HCEC 1CT (cell line): Measurements from ENCODE around the gene EPC1.
"Not testable (repeated sequence)": the region's sequence is repeated elsewhere in the genome, so short reads cannot be mapped to it uniquely, and the experiment has no call there.

ENCODE experiments used
- DNase-seq: peaks from one replicate; pipeline ENCODE4 v3.0.0-alpha.2; 2017

EPC1 gene, protein sequence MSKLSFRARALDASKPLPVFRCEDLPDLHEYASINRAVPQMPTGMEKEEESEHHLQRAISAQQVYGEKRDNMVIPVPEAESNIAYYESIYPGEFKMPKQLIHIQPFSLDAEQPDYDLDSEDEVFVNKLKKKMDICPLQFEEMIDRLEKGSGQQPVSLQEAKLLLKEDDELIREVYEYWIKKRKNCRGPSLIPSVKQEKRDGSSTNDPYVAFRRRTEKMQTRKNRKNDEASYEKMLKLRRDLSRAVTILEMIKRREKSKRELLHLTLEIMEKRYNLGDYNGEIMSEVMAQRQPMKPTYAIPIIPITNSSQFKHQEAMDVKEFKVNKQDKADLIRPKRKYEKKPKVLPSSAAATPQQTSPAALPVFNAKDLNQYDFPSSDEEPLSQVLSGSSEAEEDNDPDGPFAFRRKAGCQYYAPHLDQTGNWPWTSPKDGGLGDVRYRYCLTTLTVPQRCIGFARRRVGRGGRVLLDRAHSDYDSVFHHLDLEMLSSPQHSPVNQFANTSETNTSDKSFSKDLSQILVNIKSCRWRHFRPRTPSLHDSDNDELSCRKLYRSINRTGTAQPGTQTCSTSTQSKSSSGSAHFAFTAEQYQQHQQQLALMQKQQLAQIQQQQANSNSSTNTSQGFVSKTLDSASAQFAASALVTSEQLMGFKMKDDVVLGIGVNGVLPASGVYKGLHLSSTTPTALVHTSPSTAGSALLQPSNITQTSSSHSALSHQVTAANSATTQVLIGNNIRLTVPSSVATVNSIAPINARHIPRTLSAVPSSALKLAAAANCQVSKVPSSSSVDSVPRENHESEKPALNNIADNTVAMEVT

DNA sequence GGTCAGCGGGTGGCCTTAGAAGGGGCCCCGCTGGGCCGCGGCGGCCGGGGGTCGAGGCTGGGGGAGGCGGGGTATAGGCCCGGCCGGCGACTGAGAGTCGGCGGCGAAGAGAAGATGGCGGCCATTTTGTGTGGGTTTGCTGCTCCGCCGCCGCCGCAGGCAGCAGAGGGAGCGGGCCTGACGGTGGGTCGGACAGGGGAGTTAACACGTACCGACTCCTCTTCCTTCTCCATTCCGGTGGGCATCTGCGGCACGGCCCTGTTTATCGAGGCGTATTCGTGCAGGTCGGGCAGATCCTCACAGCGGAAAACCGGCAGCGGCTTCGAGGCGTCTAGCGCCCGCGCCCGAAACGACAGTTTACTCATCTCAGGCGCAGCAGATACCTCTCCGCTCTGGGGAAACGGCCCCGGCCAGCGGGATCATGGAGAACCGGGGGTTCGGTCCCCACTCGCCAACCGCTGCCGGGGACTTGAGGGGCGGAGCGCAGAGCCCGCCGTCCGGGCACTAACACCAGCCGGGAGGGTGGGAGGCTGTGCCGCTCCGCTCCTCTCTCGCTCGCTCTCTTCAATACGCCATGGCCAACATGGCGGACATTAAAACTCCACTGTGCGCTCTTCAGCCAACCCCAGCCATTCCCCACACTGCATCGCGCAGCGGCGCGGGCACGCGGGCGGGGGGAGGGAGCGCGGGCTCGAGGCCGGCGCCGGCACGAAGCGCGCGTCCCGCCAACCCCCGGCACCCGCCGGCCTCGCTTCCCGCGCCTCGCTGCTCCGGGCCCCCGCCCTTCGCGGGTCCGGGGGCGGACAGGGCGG, at the start of gene EPC1:
EPC1 (minus strand) TSS at position 608 of the 812 bp plus-strand sequence; CDS start at position 365, 243 bp downstream.
- DNase-seq = peak; percentile 86

DNA sequence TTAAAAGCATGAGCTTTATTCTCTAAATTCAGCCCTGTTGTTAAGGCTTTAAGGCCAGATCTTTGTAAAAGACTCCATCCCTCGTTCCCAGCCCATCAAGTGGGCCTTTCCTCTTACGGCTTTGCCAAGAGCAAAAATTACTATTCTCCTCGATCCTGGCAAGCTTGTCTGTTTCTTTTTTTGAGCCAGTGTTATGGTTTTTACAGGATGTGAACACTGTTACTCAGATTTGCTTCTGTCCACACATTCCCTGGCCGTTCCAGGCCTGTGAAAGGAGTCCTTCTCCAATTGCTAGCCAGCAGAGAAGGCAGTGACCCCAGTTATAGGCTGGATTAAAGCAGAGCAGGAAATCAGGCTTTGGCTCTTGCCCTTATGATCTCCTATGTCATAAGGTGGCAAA, 47.0 kb upstream of the EPC1 start:
- DNase-seq = no peak

DNA sequence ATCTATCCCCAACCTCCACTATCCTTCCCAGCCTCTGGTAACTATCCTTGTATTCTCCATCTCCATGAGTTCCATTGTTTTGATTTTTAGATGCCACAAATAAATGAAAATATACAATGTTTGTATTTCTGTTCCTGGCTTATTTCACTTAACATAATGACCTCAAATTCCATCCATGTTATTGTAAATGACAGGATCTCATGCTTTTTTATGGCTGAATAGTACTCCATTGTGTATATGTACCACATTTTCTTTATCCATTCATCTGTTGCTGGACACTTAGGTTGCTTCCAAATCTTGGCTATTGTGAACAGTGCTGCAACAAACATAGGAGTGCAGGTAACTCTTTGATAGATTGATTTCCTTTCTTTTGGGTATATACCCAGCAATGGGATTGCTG, 45.3 kb upstream of the EPC1 start:
- not testable (repeated sequence) for DNase-seq

DNA sequence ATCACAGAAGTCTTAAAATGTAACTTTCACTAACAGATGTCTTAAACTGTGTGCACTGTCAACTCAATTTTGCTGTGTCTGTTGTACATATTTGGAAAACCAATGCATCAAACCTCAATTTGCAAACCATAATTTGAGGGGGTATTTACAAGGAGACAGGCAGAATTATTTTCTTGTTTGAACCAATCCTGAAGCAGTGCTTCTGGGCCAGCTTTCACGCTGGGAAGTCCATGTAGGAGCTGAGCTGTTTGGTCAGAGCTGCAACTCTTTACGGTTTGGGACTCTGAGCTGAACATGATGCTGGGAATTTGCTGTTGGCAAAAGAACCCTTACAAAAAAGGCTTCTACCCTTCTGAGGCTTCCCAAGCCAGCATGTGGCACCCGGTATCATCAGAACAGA, 43.2 kb upstream of the EPC1 start:
- no peak for DNase-seq

DNA sequence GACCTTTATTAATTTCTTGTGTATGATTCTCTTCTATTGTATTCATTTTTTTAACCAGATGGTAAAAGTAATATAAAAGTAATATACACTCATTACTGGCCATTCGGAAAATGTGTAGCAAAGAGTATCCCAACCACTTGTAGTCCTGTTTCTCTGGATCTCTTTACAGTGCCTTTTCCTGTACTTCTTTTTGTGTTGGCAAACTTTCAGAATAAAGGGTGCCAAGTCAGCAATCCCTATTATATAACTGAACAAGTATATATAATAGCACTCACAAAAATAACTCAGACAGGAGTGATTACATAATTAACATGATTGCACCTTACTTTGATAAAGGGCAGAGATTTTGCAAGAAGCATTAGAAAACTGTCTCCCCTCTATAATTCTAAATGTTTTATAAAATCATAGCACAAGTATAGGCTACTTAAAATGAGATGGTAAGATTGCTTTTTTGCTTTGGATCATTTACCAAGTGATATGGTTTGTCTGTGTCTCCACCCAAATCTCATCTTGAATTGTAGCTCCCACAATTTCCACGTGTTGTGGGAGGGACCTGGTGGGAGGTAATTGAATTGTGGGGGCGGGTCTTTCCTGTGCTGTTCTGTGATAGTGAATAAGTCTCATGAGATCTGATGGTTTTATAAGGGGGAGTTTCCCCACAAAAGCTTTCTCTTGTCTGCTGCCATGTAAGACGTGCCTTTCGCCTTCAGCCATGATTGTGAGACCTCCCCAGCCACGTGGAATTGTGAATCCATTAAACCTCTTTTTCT, 41.5 kb upstream of the EPC1 start:
- DNase-seq = no peak

DNA sequence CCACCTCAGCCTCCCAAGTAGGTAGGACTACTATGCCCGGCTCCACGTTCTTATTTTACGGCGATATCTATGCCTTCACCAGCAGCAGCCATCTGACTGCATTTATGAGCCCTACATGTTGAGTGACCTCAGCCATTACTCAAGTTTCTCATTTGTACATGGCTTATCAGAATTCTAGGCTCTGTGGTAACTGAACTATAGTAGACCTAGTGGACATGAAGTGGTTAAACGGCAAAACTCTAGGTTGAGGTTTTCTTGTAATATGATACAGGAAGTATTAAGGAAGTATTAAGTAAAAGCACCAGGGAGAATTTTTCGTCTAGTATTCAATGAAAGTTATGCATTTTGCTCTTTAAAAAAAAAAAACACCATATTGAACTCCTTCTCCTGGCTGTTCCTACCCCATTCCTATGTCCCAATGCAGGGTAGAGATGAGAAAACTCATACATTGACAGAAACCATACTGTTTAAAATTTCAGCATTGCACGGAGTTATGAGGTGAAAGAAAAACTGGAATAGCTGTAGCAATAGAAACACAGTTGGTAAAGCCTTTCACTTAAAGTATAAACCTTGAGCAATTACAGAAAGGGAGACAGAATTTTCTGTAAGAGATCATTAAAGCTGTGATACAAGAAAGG, 39.8 kb upstream of the EPC1 start:
- no peak for DNase-seq

DNA sequence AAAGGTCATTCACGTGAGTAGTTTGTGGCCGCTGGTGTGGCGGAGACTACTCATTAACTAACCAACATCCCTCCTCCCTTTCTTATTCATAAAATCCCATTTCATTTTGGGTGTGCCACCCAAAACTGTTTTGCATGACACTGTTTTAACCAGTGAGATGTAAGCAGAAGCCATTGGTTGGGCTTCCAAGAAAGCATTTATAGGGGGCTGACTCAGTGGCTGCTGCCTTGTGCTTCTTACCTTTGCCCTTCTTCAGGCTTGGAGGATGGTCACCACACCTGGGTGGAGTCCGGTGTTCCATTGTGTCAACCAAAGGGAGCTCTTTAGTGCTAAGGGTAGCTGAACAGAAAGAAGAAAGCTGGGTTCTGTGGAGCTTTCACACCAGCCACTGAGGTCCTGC, 37.2 kb upstream of the EPC1 start:
- no peak for DNase-seq

DNA sequence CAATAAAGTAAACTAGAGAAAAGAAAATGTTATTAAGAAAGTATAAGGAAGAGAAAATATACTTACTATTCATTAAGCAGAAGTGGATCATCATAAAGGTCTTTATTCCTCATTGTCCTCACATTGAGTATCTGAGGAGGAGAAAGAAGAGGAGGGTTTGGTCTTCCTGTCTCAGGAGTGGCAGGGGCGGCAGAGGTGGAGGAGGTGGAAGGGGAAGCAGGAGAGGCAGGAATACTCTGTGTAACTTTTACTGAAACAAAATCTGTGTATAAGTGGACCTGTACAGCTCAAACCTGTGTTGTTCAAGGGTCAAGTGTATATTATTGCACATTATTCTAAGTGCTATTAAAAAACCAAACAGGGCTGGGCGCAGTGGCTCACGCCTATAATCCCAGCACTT, 34.2 kb upstream of the EPC1 start:
- DNase-seq = no peak

DNA sequence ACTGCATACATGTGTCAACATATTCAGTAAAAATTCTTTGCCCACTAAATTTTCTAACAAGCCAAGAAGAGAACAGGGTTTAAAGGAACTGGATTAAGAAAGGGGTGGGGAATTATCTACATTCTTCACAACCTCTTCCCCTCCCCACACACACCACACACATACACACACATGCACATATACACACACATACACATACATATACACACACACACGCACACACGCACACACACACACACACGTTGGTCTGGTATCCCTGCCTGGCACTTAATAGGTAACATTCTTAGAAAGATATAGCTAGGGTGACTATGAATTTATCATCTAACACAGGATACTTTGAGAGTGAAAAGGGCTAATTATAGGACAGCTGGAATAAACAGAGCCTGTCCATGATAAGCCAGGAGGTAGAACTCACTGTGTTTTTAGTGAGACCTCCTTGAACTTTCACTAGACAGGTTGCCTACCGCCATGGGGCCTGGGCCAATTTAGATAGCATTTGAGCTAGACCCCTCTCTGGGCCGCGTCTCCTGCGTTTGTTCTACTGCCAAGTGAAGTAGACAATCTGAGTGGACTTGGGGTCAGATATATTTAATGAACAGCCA, 33.1 kb upstream of the EPC1 start:
- DNase-seq = no peak

DNA sequence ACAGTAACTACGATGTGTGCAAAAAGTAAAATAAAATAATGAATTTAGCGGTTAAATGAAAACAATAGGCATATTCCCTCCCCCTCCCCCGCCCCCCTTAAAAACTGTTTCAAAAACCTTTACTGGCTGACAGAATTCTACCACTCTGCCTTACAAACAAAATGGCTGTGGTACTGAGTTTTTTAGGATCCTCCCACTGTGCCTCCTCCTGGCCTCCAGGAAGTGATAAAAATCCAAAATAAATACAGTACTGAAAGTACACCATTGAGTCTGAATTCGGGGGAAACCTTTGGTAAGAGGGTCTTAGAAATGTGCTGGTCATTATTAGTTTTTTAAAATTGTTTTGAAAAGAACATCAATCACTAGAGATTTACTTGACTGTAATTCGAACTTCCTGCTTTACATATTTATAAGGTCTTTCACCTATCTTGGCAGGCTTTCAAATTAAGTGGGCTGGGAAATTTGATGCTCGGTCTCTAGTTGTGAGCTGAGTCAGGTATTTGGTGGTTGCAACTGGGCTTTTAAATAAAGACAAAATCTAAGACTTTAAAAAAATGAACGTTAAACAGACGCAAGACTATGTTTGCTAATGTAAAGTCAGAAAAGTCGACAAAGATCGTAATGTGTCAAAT, 32.5 kb upstream of the EPC1 start:
- DNase-seq = peak; percentile 62

DNA sequence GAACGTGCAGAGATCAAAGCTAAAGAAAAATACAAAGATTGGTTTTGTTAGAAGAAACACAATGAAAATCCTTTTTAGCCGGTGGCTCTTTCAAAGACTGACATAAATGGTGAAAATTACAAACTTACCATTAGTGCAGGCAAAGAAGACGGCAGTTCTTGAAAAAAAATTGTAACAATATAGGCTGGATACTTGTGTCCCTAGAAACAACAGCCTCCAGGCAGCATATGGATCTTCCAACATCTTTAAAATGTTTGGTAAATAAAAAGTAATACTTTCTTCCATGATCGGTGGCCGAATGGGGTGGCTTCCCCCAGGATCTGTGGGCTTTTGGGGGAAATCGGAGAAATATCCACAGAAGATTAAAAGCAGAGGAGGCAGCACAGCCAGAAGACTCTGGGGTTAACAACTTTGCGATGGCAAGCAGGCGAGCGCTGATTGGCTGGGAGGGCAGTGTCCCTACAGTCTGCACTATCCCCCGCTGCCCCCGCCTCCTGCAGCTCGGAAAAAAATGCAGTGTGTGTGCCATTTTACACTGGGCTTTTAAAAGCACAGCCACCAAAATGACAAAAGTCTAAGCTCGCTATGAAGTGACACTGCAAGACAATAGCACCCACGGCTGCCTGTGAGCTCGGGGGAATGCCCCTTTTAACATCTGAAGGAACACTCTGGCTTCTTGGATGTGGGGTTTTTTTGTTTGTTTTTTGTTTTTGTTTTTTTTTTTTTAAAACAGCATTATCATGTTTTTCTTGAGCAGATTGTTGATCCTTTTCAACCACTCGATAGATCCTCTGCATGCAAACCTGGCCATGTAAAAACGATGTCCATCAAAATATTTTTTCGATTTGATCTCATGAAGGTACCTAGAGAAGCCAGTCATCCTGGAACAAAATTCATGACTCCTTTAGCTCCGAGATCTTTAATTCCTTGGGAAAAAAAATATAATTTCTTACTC, 31.7 kb upstream of the EPC1 start:
- DNase-seq = peak; percentile 87

DNA sequence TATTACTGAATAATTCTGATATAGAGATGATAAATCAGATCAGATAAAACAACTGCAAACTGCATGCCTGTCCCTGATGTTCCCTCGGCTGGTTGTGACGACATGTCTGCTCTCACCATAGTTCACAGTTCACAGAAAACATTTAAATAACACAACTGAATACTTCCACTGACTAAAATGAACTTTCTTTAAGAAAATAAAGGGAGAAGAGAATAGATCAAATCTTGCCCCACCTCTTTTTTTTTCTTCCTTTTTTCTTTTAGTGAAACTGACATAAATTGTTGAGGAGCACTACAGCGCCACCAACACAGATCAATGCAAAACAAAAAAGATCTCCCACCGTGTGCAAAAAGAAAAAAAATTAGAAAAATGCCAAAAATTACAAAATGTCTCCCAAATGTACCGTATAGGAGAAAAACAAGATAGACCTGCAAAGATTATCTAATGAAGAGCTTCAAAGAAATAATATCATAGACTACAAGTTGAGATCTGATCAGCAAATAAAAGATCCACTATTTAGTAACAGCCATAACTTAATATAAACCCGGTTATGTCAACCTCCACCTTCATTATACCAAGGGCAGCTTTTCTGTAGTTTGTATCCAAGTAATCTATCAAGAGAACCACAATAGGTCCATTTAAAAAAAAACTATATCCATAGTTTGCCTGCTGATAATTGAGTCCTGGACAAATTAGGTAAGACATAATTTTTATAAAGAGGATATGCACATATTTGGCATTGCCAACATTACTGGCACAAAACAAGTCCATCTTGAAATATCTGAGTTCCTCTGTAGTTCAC, 30.7 kb upstream of the EPC1 start:
- DNase-seq = peak; percentile 63

DNA sequence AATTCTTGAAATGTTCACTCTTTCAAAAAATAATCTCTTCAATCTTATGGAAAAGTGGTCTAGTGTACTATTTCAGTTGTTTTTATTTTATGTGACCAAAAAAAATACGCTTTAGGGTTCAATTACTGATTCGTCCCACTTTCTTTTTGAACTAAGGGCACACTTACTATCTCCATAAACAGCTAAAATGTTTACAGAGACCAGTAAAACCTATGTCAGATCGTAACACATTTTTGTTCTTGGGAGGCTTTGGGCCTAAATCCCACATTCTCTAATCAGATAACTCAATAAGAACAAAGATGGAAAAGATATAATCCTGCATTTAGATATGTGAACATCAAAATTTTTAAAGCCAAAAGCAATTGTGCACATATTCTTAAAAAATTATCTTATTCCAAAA, 29.8 kb upstream of the EPC1 start:
- no peak for DNase-seq

DNA sequence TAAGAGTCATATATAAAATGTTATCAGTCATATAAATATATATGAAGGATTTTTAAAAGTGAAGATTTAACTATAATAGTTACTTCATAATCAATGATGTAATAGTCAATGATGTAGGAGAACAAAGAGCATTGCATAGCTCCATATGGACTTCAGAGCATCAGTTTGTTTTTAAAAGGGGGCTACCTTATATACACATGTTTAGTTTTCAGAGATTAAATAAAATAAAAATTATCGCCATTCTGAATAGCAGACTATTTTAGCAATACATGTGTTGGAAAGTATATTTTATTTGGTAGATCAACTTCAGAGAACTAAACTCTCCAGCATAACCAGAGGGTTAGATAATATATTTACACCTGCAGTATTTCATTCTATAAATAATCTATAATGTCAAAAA, 29.1 kb upstream of the EPC1 start:
- DNase-seq = no peak

DNA sequence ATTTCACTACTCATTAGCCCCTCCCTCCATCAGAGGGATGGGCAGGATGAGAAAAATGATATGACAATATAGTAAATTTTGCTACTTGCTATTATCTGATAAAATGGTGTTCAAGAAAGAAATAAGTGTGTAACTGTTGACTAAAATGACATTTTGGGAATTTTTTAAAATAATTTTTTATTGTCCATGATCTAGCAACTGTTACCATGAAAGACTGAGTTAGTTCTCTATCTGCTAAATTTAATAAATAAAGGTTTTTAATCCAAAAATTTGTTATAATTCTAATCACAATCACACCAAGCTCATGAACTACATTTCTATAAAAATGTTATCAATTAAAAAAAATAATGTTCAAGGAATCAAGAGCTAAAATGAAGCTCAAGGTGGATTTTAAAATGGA, 28.7 kb upstream of the EPC1 start:
- DNase-seq = no peak

DNA sequence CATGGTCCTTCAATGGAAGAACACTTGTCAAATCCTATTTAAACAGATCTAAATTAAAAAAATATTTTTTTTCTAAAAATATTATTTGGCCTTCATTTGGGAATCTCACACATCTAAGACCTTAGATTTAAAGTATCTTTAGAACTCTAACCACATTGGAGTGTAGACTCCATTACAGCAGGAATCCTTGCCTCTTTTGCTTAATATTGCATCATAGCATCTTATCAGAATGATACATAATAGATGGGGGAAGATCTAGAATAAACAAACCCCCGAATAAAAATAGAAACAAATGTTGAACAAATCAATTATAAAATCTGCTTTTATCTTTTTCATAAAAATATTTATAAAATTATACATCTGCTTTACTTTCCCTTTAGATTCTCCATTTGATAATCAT, 27.6 kb upstream of the EPC1 start:
- DNase-seq = no peak

DNA sequence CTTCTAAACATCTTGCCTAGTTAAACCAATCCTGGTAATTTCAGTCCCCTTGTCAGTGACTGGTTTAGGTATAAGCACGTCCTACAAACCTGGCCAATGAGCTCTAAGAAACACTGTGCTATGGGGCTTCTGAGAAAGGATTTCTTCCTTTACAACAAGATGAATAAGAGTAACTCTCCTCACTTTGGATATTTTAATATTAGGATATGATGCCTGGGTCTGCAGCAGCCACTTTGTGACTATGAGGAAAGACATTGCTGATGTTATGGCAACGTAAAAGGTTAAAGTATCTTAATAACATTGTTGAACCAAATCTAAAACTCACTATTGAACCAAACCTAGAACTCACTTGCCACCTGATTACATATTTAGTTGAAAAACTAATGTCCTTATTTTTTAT, 26.5 kb upstream of the EPC1 start:
- DNase-seq = no peak

DNA sequence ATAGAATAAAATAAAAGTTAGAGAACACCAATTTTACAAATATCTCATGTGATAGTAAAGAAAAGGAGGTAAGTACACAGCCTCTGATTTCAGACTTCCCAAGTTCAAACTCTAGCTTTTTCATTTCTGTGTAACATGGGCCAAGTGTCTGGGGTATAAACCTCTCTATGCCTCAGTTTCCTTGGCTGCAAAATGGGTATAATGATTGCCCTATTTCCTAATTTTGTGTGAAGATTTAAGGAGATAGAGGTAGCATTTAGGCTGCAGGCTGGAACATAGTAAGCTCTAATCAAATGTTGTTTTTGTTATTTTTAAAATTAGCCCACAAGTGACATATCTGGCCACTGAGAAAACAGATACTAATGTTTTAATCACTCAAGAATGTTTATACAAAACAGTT, 26.1 kb upstream of the EPC1 start:
- DNase-seq = no peak
